IMR-90 (cell line): ENCODE measurements around the gene HYAL3. TPM values are rescaled to one million over a fixed set of nuclear protein-coding genes. Genes with fewer than 3 reads are reported as not detected.
A peak's percentile ranks its signal among the peaks of the same experiment; 100 is the strongest.

ENCODE experiments used
- ATAC-seq: fragments of 200-7000 bp; cut with Tn5 transposase; 2 replicates; pipeline ENCODE4 v1.9.1; 2020; ENCODE audit warnings: low read depth, mild to moderate bottlenecking, moderate library complexity
- BruUV-seq: library from RNA; stranded (reverse); fragments of 400-500 nt; replicated peaks from 2 replicates; lab custom pipeline; 2021; lab: Mats Ljungman, UMichigan
- CTCF ChIA-PET: fragments of 300-600 bp; formaldehyde crosslinking; extraction: SDS; loops from one replicate; lab custom pipeline; 2021; ENCODE audit warnings: antibody characterized with exemption; lab: Yijun Ruan, JAX
- POLR2A ChIA-PET: fragments of 300-600 bp; sonication (Branson Sonifier 250); formaldehyde crosslinking; loops from one replicate; lab custom pipeline; 2022; ENCODE audit warnings: antibody characterized with exemption; ENCODE audit not compliant: unreplicated experiment; lab: Charles Lee
- DNase-seq: peaks from one replicate; pipeline ENCODE4 v3.0.0; 2013
- H2AFZ ChIP-seq: replicated peaks from 2 replicates; pipeline ENCODE3; 2013; ENCODE audit warnings: low read length, mild to moderate bottlenecking; ENCODE audit not compliant: poor library complexity
- H2AK5ac ChIP-seq: 2 replicates; pipeline ENCODE4 v1.6.1; 2013; ENCODE audit warnings: low read depth, low read length, inconsistent platforms
- H2AK9ac ChIP-seq: replicated peaks from 2 replicates; pipeline ENCODE3; 2013; ENCODE audit warnings: mild to moderate bottlenecking, low read depth, low read length, moderate library complexity; ENCODE audit not compliant: poor library complexity
- H2BK120ac ChIP-seq: 2 replicates; pipeline ENCODE4 v1.6.1; 2013; ENCODE audit warnings: low read depth, low read length, inconsistent platforms
- H2BK15ac ChIP-seq: 3 replicates; pipeline ENCODE4 v1.6.1; 2013; ENCODE audit warnings: low read depth, low read length, inconsistent platforms
- H2BK20ac ChIP-seq: 2 replicates; pipeline ENCODE4 v1.6.1; 2013; ENCODE audit warnings: low read depth, mild to moderate bottlenecking, inconsistent platforms, low read length, moderate library complexity
- H2BK5ac ChIP-seq: 2 replicates; pipeline ENCODE4 v1.6.1; 2013; ENCODE audit warnings: mild to moderate bottlenecking, low read depth, low read length, inconsistent platforms; ENCODE audit not compliant: poor library complexity, severe bottlenecking
- H3K14ac ChIP-seq: replicated peaks from 2 replicates; pipeline ENCODE4 v1.6.1; 2013; ENCODE audit warnings: low read depth, low read length, inconsistent platforms
- H3K18ac ChIP-seq: 2 replicates; pipeline ENCODE4 v1.6.1; 2013; ENCODE audit warnings: low read depth, low read length, control low read depth
- H3K23ac ChIP-seq: 2 replicates; pipeline ENCODE4 v1.6.1; 2013; ENCODE audit warnings: low read depth, low read length, inconsistent platforms
- H3K27ac ChIP-seq: 2 replicates; pipeline ENCODE4 v1.5.1; 2013; ENCODE audit warnings: mild to moderate bottlenecking, control low read depth, low read length; ENCODE audit not compliant: insufficient read depth
- H3K27me3 ChIP-seq: 2 replicates; pipeline ENCODE4 v1.6.1; 2013; ENCODE audit warnings: low read length; ENCODE audit not compliant: control insufficient read depth, insufficient read depth
- H3K36me3 ChIP-seq: 2 replicates; pipeline ENCODE4 v1.6.1; 2013; ENCODE audit warnings: low read length, mixed read lengths; ENCODE audit not compliant: control insufficient read depth, insufficient read depth
- H3K4ac ChIP-seq: 2 replicates; pipeline ENCODE4 v1.6.1; 2013; ENCODE audit warnings: low read depth, low read length, inconsistent platforms
- H3K4me1 ChIP-seq: 2 replicates; pipeline ENCODE4 v1.6.1; 2013; ENCODE audit warnings: low read length, mixed read lengths; ENCODE audit not compliant: control insufficient read depth, insufficient read depth
- H3K4me2 ChIP-seq: 2 replicates; pipeline ENCODE4 v1.6.1; 2013; ENCODE audit warnings: low read depth, mild to moderate bottlenecking, control low read depth, low read length, moderate library complexity
- H3K4me3 ChIP-seq: 2 replicates; pipeline ENCODE4 v1.5.1; 2013; ENCODE audit warnings: low read depth, mild to moderate bottlenecking, control low read depth, low read length, moderate library complexity; ENCODE audit not compliant: insufficient read depth
- H3K56ac ChIP-seq: 2 replicates; pipeline ENCODE4 v1.6.1; 2013; ENCODE audit warnings: low read length, inconsistent platforms; ENCODE audit not compliant: insufficient read depth; ENCODE audit errors: extremely low read depth
- H3K79me1 ChIP-seq, 2 experiments: 2 replicates each; pipeline ENCODE4 v1.6.1; 2013; ENCODE audit warnings: low read length in 2 of 2, inconsistent platforms in 1 of 2, low read depth in 1 of 2
- H3K9ac ChIP-seq: 2 replicates; pipeline ENCODE4 v1.6.1; 2013; ENCODE audit warnings: low read depth, low read length, control low read depth
- H3K9me1 ChIP-seq: 2 replicates; pipeline ENCODE4 v1.6.1; 2013; ENCODE audit warnings: low read length, inconsistent platforms; ENCODE audit not compliant: insufficient read depth
- H3K9me3 ChIP-seq: 2 replicates; pipeline ENCODE4 v1.6.1; 2013; ENCODE audit warnings: low read length; ENCODE audit not compliant: control insufficient read depth, insufficient read depth
- H4K20me1 ChIP-seq: 2 replicates; pipeline ENCODE4 v1.6.1; 2013; ENCODE audit warnings: low read length, inconsistent platforms; ENCODE audit not compliant: insufficient read depth
- H4K5ac ChIP-seq: 2 replicates; pipeline ENCODE4 v1.6.1; 2013; ENCODE audit warnings: mild to moderate bottlenecking, low read depth, low read length, control low read depth
- H4K8ac ChIP-seq, 2 experiments: 2 replicates each; pipeline ENCODE4 v1.6.1; 2013; ENCODE audit warnings: low read depth in 2 of 2, low read length in 2 of 2, control low read depth in 1 of 2, inconsistent platforms in 1 of 2
- H4K91ac ChIP-seq: 2 replicates; pipeline ENCODE4 v1.6.1; 2013; ENCODE audit warnings: low read depth, low read length, inconsistent platforms; ENCODE audit not compliant: insufficient read depth
- BHLHE40 ChIP-seq: fragments of 150-350 bp; IDR thresholded peaks from 2 replicates; pipeline ENCODE4 v1.6.1; 2016; ENCODE audit warnings: mild to moderate bottlenecking, low read depth, low read length
- CEBPB ChIP-seq: IDR thresholded peaks from 2 replicates; pipeline ENCODE4 v1.6.1; 2012; ENCODE audit warnings: low read depth, low read length, improper control_type of control experiment
- CHD1 ChIP-seq: IDR thresholded peaks from 2 replicates; pipeline ENCODE4 v1.6.1; 2012; ENCODE audit warnings: low read depth, low read length, improper control_type of control experiment
- FOS ChIP-seq: fragments of 150-350 bp; IDR thresholded peaks from 2 replicates; pipeline ENCODE4 v1.6.1; 2016; ENCODE audit warnings: low read depth, low read length
- MAFK ChIP-seq: IDR thresholded peaks from 2 replicates; pipeline ENCODE4 v1.6.1; 2012; ENCODE audit warnings: low read depth, low read length, improper control_type of control experiment
- MAZ ChIP-seq: IDR thresholded peaks from 2 replicates; pipeline ENCODE4 v1.6.1; 2012; ENCODE audit warnings: low read depth, mild to moderate bottlenecking, low read length, improper control_type of control experiment, moderate library complexity, borderline replicate concordance
- MXI1 ChIP-seq: IDR thresholded peaks from 2 replicates; pipeline ENCODE4 v1.6.1; 2012; ENCODE audit warnings: low read depth, mild to moderate bottlenecking, low read length, moderate library complexity, borderline replicate concordance
- POLR2A ChIP-seq: IDR thresholded peaks from 2 replicates; pipeline ENCODE4 v1.6.1; 2012; ENCODE audit warnings: mild to moderate bottlenecking, low read depth, low read length
- RAD21 ChIP-seq: IDR thresholded peaks from 2 replicates; pipeline ENCODE4 v1.6.1; 2012; ENCODE audit warnings: low read length, improper control_type of control experiment
- RCOR1 ChIP-seq: IDR thresholded peaks from 2 replicates; pipeline ENCODE4 v1.6.1; 2012; ENCODE audit warnings: mild to moderate bottlenecking, low read length, improper control_type of control experiment; ENCODE audit not compliant: insufficient replicate concordance
- RFX5 ChIP-seq: IDR thresholded peaks from 2 replicates; pipeline ENCODE4 v1.8.0; 2012; ENCODE audit warnings: low read depth, mild to moderate bottlenecking, low read length, moderate library complexity
- SMC3 ChIP-seq: fragments of 150-350 bp; IDR thresholded peaks from 2 replicates; pipeline ENCODE4 v1.6.1; 2016; ENCODE audit warnings: low read depth, mild to moderate bottlenecking, antibody characterized with exemption, low read length, moderate library complexity
- WGBS, 2 experiments: methylation state at CpG; one replicate each; pipeline versions ENCODE4 v1.1.5 to v1.1.7; 2013; ENCODE audit warnings: missing lambda C conversion rate in 2 of 2; ENCODE audit not compliant: insufficient read length in 1 of 2; ENCODE audit errors: extremely low coverage in 2 of 2; 5-methylcytosine and 5-hydroxymethylcytosine counted together
- dilution Hi-C: fragments of 300-500 bp; cut with HindIII; formaldehyde crosslinking; loops from one replicate; pipeline ENCODE4 v1.14.3; 2018; ENCODE audit warnings: low sequenced_read_pairs; ENCODE audit not compliant: unreplicated experiment
- in situ Hi-C: fragments of 300-500 bp; cut with MboI; formaldehyde crosslinking; loops from 3 replicates; pipeline ENCODE4 v1.14.3; 2019; ENCODE audit warnings: low sequenced_read_pairs, inconsistent platforms, mixed read lengths
- intact Hi-C: fragments of 100-400 bp; cut with micrococcal nuclease; formaldehyde crosslinking; loops from 2 replicates; pipeline ENCODE4 v1.10.0; 2022
- polyA plus RNA-seq, 3 experiments: library from polyadenylated mRNA; depleted of rRNA; stranded (reverse); fragments of >200 nt; gene quantifications; 2 replicates each; pipeline ENCODE4 v1.2.3, GENCODE V29; 2012; ENCODE audit warnings: low replicate concordance in 1 of 3
- total RNA-seq: library from RNA; depleted of rRNA; stranded (reverse); fragments of >200 nt; gene quantifications from 2 replicates; pipeline ENCODE4 v1.2.3, GENCODE V29; 2012
- TF ChIP-seq, protein P1 (sequence below): fragments of 150-350 bp; IDR thresholded peaks from 2 replicates; pipeline ENCODE4 v1.6.1; 2017; ENCODE audit warnings: mild to moderate bottlenecking, antibody characterized with exemption, low read length, low read depth
- TF ChIP-seq, protein P2 (sequence below): fragments of 150-350 bp; IDR thresholded peaks from 2 replicates; pipeline ENCODE4 v1.6.1; 2016; ENCODE audit warnings: low read depth, mild to moderate bottlenecking, low read length, moderate library complexity, borderline replicate concordance
- TF ChIP-seq, protein P3 (sequence below): conservative IDR thresholded peaks from 2 replicates; pipeline ENCODE4 v1.5.1; 2012; ENCODE audit warnings: mild to moderate bottlenecking, low read depth, low read length, improper control_type of control experiment

Gene HYAL3
- total and polyA plus RNA-seq, 2 of the 4 experiments (the other 2 are of a cell fraction): 2.7 to 5.7 TPM

DNA sequence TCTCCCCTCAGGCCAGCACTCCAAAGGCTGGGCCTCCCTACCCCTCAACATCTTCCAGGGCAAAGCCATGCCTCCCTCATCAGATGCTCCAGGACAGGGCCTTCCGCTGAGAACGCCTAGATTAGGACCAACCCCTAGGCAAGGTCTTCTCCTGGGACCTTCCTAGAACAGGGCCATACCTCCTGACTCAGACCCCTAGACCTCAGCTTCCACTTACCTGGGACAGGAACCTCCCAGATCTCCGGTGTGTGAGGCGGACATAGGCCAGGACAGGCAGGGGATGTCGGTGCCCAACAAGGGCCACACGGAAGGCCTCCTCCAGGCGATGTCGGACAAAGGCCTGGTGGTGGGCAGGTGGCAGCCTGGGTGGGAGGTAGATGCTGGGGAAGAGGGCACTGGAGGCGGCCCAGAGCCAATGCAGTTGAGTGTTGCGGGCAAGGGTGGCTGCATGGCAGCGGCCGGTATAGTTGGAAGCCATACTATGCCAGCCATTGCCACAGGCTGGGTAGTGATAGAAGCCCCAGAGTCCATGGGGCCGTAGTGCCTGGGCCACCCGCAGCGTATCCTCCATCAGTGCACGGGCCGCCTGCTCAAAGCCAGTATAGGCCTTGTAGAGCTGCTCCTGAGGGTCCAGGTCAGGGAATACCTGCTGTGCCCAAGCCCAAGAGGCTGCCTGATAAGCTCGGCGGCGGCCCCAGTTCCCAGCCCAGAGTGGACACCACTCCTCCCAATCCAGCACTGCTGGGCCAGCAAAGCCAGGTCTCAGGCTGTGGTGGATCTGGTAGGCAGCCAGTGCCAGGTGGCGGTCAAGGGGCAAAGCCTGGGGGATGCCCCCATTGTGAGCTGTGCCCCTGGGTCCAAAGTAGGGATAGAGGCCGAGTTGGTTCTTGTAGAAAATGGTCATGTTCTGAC lies 4.5 kb downstream of the HYAL3 start:
- no peak overlapping the region for H2AK5ac ChIP-seq
- no peak overlapping the region for H4K91ac ChIP-seq
- TF ChIP-seq MAZ (no peak), BHLHE40 (no peak), SMC3 (no peak), MXI1 (no peak), RFX5 (no peak), POLR2A (no peak), RAD21 (no peak), FOS (no peak), CHD1 (no peak), CEBPB (no peak), RCOR1 (no peak), MAFK (no peak)
- TF ChIP-seq, protein P1, sequence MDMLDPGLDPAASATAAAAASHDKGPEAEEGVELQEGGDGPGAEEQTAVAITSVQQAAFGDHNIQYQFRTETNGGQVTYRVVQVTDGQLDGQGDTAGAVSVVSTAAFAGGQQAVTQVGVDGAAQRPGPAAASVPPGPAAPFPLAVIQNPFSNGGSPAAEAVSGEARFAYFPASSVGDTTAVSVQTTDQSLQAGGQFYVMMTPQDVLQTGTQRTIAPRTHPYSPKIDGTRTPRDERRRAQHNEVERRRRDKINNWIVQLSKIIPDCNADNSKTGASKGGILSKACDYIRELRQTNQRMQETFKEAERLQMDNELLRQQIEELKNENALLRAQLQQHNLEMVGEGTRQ: no peak
- TF ChIP-seq, protein P2, sequence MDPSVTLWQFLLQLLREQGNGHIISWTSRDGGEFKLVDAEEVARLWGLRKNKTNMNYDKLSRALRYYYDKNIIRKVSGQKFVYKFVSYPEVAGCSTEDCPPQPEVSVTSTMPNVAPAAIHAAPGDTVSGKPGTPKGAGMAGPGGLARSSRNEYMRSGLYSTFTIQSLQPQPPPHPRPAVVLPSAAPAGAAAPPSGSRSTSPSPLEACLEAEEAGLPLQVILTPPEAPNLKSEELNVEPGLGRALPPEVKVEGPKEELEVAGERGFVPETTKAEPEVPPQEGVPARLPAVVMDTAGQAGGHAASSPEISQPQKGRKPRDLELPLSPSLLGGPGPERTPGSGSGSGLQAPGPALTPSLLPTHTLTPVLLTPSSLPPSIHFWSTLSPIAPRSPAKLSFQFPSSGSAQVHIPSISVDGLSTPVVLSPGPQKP: no peak
- TF ChIP-seq, protein P3, sequence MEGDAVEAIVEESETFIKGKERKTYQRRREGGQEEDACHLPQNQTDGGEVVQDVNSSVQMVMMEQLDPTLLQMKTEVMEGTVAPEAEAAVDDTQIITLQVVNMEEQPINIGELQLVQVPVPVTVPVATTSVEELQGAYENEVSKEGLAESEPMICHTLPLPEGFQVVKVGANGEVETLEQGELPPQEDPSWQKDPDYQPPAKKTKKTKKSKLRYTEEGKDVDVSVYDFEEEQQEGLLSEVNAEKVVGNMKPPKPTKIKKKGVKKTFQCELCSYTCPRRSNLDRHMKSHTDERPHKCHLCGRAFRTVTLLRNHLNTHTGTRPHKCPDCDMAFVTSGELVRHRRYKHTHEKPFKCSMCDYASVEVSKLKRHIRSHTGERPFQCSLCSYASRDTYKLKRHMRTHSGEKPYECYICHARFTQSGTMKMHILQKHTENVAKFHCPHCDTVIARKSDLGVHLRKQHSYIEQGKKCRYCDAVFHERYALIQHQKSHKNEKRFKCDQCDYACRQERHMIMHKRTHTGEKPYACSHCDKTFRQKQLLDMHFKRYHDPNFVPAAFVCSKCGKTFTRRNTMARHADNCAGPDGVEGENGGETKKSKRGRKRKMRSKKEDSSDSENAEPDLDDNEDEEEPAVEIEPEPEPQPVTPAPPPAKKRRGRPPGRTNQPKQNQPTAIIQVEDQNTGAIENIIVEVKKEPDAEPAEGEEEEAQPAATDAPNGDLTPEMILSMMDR: no peak

More for the DNA sequence above, 4.5 kb downstream of the HYAL3 start:
- no peak overlapping the region for H3K18ac ChIP-seq
- no peak overlapping the region for H2BK20ac ChIP-seq
- ChIA-PET CTCF (no interaction called here), POLR2A (no interaction called here)
- H3K27me3 ChIP-seq: no peaks in the 10 kb centered on the region
- ATAC-seq (no peak), DNase-seq (no peak)
- in situ Hi-C loops (no loop called here), dilution Hi-C loops (no loop called here), intact Hi-C loops (no loop called here)
- peak overlapping the region; percentile 76 for H2AK9ac ChIP-seq
- H3K23ac ChIP-seq: no peak overlapping the region
- H2BK15ac ChIP-seq: no peak overlapping the region
- H3K4ac ChIP-seq: no peak overlapping the region
- no peak overlapping the region for H4K5ac ChIP-seq
- H3K4me1 ChIP-seq: peaks cover 13% of the 10 kb centered on the region
- 95% methylated on average over 14 of the region's 22 CpGs; no CpG with 5 or more reads in 1 of the 2 experiments for whole genome bisulfite sequencing, 2 experiments
- no peak overlapping the region for H3K27ac ChIP-seq
- H3K9ac ChIP-seq: no peak overlapping the region
- no peak overlapping the region for H3K4me2 ChIP-seq
- no peak overlapping the region for H4K8ac ChIP-seq
- H3K14ac ChIP-seq: no peak overlapping the region
- H4K20me1 ChIP-seq: no peaks in the 10 kb centered on the region
- no peak overlapping the region for H2BK120ac ChIP-seq
- peaks cover 6% of the 10 kb centered on the region for H3K36me3 ChIP-seq
- H3K9me3 ChIP-seq: no peaks in the 10 kb centered on the region
- H3K4me3 ChIP-seq: no peak overlapping the region
- no peak overlapping the region for H2AFZ ChIP-seq
- peaks cover 7% of the 10 kb centered on the region for H3K9me1 ChIP-seq
- H2BK5ac ChIP-seq: no peak overlapping the region
- no peak overlapping the region for H3K56ac ChIP-seq
- H3K79me1 ChIP-seq: peaks cover 18 to 38% of the 10 kb centered on the region in 2 experiments
- BruUV-seq: no TSS peak
